OCI-M1 (cell line): ENCODE measurements around the gene TXLNA.

ENCODE experiments used
- DNase-seq: peaks from one replicate; lab custom pipeline; 2025; lab: John Stamatoyannopoulos, UW

Gene TXLNA

GRCh38 chr1:32215629-32216480 lies 36.4 kb downstream of the TXLNA start:
- DNase-seq, result peak; percentile 76

- DNase-seq, result no peak
Measured at GRCh38 chr1:32216566-32216965, 37.1 kb downstream of the TXLNA start.

DNA sequence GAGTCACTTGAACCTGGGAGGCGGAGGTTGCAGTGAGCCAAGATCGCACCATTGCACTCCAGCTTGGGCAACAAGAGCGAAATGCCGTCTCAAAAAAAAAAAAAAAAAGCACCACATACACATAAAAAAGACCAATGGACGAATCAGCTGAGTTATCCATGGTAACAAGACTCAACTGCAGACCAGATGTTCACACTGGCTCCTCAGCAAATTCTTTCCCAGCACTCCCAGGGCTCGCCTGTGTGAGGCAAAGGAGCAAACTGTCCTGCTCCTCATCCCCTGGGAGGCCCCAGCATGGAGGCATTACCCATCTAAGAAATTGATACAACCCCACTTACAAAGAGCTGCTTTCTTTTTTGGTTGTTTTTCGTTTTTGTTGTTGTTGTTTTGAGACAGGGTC lies 39.5 kb downstream of the TXLNA start:
- no peak for DNase-seq

GRCh38 chr1:32220746-32221580 lies 41.5 kb downstream of the TXLNA start:
- DNase-seq, result no peak

- no peak for DNase-seq
Measured at GRCh38 chr1:32221581-32221979, 42.1 kb downstream of the TXLNA start.

GRCh38 chr1:32221980-32222755 lies 42.7 kb downstream of the TXLNA start, which contains the start of the genes EIF3I and TMEM234:
TSS of gene EIF3I (plus strand) at chr1:32222407. CDS start at chr1:32222442, 35 bp downstream.
TSS of gene TMEM234 (minus strand) at chr1:32222353. CDS start at chr1:32222322, 31 bp downstream.
- peak; percentile 94 for DNase-seq

DNA sequence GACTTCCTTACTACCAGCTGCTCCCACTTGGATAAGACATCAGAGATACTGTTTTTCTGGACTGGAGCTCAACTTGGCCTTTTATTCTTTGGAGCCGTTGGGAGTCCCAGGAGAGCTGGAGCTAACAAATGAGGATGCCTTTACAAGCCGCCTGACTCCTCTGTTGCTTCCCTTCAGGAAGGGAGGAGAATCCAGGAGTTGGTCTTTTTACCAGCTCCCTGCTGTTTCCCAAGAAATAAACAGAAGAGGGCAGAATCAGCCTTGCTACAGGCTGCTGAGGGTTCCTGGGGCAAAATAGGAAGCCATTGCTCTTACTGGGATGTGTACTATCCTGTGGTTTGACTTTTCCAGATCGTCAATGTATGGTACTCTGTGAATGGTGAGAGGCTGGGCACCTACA lies 44.2 kb downstream of the TXLNA start:
- DNase-seq, result no peak

GRCh38 chr1:32224285-32224684 lies 44.8 kb downstream of the TXLNA start:
- DNase-seq, result no peak

DNA sequence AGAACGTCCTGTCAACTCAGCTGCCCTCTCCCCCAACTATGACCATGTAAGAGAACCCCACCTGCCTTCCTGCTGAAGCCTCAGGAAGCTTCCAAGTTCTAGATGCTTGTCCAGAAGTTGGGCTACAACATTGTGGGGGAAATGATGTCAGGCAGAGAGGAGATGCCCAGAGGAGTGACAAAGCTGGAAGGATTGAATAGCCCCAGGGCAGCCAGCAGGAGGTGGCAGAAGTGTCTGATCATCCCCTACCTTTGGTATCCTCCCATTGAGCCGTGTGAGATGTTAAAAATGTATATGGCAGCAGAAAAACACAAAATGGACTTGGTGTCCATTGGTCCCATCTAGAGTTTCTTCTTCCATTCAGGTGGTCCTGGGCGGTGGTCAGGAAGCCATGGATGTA lies 49.3 kb downstream of the TXLNA start:
- no peak for DNase-seq

DNA sequence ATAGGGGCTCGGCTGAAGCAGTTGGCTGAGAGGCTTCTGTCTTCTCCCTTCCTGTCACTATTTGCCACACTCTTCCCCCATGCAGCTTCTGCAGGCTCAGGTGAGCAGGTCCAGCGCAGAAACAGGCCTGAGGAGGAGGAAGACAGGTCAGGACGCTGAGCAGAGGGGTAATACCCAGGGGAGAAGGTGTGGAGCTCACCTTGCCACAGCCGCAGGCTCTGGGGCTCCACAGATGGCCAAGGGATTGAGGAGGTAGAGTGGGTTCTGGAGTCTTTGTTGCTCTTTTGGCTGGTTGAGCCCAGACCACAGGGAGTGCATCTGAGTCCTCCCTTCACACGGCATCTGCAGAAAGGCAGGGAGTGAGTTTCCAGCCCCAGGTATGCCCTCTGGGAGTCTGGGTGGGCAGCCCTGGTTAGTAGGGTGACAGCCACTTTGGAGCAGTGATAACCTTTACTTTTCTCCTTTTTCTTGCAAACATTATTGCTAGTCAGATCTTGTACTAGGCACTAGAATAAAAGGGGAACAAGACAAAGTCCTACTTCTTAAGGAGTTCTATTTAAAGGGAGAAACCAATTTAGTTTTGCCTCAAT lies 52.5 kb downstream of the TXLNA start:
- DNase-seq, result no peak

DNA sequence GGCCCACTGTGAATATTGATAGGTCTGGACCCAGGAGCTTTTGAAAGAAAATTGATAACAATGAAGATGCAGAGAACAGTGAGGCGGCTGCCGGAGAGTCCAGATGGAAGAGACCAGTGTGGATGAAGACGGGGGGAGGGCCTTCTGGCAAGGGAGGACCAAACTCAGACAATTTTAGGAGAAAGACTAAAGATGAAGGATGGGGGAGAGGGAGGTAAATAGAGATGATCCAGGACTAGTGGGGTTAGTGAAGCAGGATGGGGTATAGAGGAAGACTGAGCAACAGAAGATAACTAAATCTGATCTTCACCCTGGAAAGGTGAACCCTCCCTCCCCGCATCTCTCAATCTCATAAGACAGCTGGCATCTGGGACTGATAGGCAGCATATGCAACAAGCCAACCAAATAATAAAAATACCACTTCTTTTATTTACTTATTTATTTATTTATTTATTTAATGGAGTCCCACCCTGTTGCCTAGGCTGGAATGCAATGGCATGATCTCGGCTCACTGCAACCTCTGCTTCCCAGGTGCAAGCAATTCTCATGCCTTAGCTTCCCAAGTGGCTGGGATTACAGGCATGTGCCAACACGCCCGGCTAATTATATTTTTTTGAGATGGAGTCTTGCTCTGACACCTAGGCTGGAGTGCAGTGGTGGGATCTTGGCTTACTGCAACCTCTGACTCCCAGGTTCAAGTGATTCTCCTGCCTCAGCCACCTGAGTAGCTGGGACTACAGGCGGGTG lies 53.3 kb downstream of the TXLNA start:
- DNase-seq, result no peak

GRCh38 chr1:32234792-32235191 lies 55.3 kb downstream of the TXLNA start:
- no peak for DNase-seq

DNA sequence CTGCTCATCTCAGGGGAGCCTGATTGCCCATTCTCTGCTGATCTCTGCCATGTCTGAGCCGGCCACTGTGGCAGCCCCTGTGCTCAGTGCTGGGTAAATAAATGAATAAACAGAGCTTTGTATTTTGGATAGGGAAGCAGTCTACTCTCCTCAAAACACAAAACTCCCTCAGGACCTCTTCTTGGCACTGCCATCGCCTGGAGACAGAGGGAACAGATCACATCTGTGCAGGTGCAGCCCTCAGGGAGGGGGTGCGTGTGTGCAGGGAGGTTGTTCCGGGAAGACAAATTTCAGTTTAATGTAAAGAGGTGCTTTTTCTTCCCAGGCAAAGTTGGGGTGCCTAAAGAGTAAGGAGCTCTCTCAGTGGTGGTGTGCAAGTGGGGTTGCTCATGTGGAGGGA lies 59.9 kb downstream of the TXLNA start:
- DNase-seq, result no peak

DNA sequence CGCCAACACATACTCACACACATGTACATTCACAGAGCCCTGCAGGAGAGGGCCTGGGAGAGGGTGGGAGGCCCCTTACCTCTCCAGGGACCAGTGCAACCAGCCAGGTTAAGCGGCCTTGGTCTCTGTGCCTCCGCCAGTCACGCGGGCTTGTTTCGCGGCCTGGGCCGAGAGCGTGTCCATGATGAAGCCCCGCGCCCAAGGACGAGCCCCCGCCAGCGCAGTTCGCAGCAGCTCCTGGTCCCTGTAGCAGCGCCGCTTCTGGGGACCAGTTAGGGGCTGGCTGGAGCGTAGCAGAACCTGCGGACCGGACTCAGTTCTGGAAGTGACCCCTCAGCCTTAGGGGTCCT lies 60.3 kb downstream of the TXLNA start:
- DNase-seq, result no peak

GRCh38 chr1:32240140-32240951 lies 60.9 kb downstream of the TXLNA start:
- DNase-seq, result peak; percentile 71

DNA sequence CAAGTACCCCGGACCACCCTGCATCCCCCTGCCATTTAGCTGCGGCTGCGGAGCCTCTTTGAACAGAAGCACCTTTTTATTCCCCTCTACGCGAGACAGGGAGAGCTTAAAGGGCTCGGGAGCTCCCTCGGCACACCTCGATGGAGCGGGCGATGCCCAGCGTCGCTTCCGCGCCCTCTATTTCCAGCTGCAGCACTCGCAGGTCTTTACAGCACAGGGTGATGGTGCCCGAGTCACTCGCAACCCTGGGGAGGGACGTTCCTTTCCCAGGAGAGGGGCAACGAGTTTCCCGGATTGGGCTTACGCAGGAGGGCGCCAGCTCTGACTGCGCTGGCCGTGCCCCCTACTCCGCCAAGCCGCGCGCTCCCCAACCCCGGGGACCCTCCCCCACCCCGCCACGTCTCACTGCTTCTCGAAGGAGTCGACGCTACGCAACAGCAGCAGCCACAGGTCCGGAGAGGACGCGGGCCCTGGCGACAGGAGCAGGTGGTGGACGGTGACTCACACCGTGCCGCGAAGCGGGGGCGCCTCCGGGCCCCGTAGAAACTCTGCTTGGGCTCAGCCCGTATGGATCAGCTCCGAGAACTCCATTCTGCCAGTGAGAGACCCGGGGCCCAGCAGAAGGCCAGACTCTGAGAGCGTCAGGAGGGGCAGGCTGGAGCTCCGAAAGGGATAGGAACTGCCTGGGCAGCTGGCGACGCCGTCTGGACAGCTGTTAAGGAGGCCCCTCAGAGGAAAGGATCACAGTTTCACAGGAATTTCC lies 61.7 kb downstream of the TXLNA start:
- DNase-seq, result peak; percentile 52

GRCh38 chr1:32242341-32242851 lies 62.9 kb downstream of the TXLNA start:
- peak; percentile 33 for DNase-seq

GRCh38 chr1:32246888-32247273 lies 67.4 kb downstream of the TXLNA start, which contains the start of gene FAM167B:
TSS of gene FAM167B (plus strand) at chr1:32247222. CDS start at chr1:32247422, 200 bp downstream.
- DNase-seq, result no peak

GRCh38 chr1:32247452-32247851 lies 68.0 kb downstream of the TXLNA start:
- no peak for DNase-seq
